ENCODE results near the gene RAC3. TPM values are rescaled to one million over a fixed set of nuclear protein-coding genes. Genes with fewer than 3 reads are reported as not detected.
A peak's percentile ranks its signal among the peaks of the same experiment; 100 is the strongest.
"Not testable (repeated sequence)": the region's sequence is repeated elsewhere in the genome, so short reads cannot be mapped to it uniquely, and the experiment has no call there.

RAC3 gene
- total RNA-seq, 4 donors from 2014 or later = 1.8 to 2.5 (median 2.2) TPM

GRCh38 chr17:82036634-82037091 is 5.2 kb downstream of the RAC3 start:
- Histone ChIP-seq H3K36me3 (peaks cover 0 to 11% (median 3%) of the 10 kb centered on the region in 4 donors), H3K27ac (replicated peaks in 1 of 4) (peak overlapping the region; percentile 92 to 98 (median 96)), H3K4me1 (peaks cover 22 to 33% (median 30%) of the 10 kb centered on the region in 4 donors), H3K9me3 (no peaks in the 10 kb centered on the region), H3K4me3 (peak overlapping the region; percentile 65 to 83 (median 66)), H3K27me3 (peaks cover 0 to 13% (median 6%) of the 10 kb centered on the region in 4 donors)
- no peak for DNase-seq (ENCODE audit: extremely low spot score)
- 51% methylated on average over 12 of the region's 23 CpGs for WGBS
- intact Hi-C loops (cut with DNase I) = no loop called here
- TF ChIP-seq, protein P1, sequence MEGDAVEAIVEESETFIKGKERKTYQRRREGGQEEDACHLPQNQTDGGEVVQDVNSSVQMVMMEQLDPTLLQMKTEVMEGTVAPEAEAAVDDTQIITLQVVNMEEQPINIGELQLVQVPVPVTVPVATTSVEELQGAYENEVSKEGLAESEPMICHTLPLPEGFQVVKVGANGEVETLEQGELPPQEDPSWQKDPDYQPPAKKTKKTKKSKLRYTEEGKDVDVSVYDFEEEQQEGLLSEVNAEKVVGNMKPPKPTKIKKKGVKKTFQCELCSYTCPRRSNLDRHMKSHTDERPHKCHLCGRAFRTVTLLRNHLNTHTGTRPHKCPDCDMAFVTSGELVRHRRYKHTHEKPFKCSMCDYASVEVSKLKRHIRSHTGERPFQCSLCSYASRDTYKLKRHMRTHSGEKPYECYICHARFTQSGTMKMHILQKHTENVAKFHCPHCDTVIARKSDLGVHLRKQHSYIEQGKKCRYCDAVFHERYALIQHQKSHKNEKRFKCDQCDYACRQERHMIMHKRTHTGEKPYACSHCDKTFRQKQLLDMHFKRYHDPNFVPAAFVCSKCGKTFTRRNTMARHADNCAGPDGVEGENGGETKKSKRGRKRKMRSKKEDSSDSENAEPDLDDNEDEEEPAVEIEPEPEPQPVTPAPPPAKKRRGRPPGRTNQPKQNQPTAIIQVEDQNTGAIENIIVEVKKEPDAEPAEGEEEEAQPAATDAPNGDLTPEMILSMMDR (IDR thresholded peaks at IDR 0.05) = no peak
- TF ChIP-seq POLR2AphosphoS5 (IDR thresholded peaks at IDR 0.05) (no peak), EP300 (IDR thresholded peaks at IDR 0.05) (no peak), POLR2A (IDR thresholded peaks at IDR 0.05; ENCODE audit: low read depth) (no peak)

- H3K4me1 ChIP-seq = peaks cover 18 to 27% (median 24%) of the 10 kb centered on the region in 4 donors
- intact Hi-C loops (cut with DNase I) = no loop called here
Measured at GRCh38 chr17:82037092-82037888, 5.8 kb downstream of the RAC3 start, which contains the start of gene DCXR. Gene DCXR (minus strand): TSS chr17:82037697. CDS start chr17:82037682, 15 bp downstream.

GRCh38 chr17:82037889-82038195 is 6.4 kb downstream of the RAC3 start:
- Histone ChIP-seq H3K4me3 (peak overlapping the region; percentile 65 to 83 (median 66)), H3K9me3 (no peaks in the 10 kb centered on the region), H3K4me1 (peaks cover 18 to 25% (median 22%) of the 10 kb centered on the region in 4 donors), H3K36me3 (peaks cover 0 to 11% (median 3%) of the 10 kb centered on the region in 4 donors), H3K27me3 (peaks cover 0 to 2% (median 0%) of the 10 kb centered on the region in 4 donors), H3K27ac (replicated peaks in 1 of 4) (peak overlapping the region; percentile 92 to 98 (median 96))
- WGBS = 9% methylated on average over 10 of the region's 10 CpGs
- DNase-seq (ENCODE audit: extremely low spot score) = no peak
- TF ChIP-seq, protein P1 (IDR thresholded peaks at IDR 0.05) = no peak
- TF ChIP-seq POLR2A (IDR thresholded peaks at IDR 0.05; ENCODE audit: low read depth) (no peak), POLR2AphosphoS5 (IDR thresholded peaks at IDR 0.05) (no peak), EP300 (IDR thresholded peaks at IDR 0.05) (no peak)
- intact Hi-C loops (cut with DNase I) = no loop called here

More at GRCh38 chr17:82037092-82037888, 5.8 kb downstream of the RAC3 start, which contains the start of gene DCXR:
- Histone ChIP-seq H3K27me3 (peaks cover 0 to 8% (median 2%) of the 10 kb centered on the region in 4 donors), H3K36me3 (peaks cover 0 to 11% (median 3%) of the 10 kb centered on the region in 4 donors), H3K4me3 (peak within 1 kb of the TSS; percentile 65 to 83 (median 66)), H3K9me3 (no peaks in the 10 kb centered on the region), H3K27ac (replicated peaks in 1 of 4) (peak within 1 kb of the TSS; percentile 92 to 98 (median 96))
- no peak for TF ChIP-seq EP300 (IDR thresholded peaks at IDR 0.05)
- peak; percentile 94 to 98 for TF ChIP-seq POLR2AphosphoS5 (IDR thresholded peaks at IDR 0.05)
- TF ChIP-seq, protein P1 (IDR thresholded peaks at IDR 0.05) = peak; percentile 60 to 84 (median 64)
- peak; percentile 82 for TF ChIP-seq POLR2A (IDR thresholded peaks at IDR 0.05; ENCODE audit: low read depth)
- DNase-seq (ENCODE audit: extremely low spot score) = peak; percentile 99
- 0% methylated on average over 15 of the region's 92 CpGs for WGBS

GRCh38 chr17:82038796-82039409 is 7.4 kb downstream of the RAC3 start:
- intact Hi-C loops (cut with DNase I); DNase-seq (ENCODE audit: extremely low spot score); H3K4me3 ChIP-seq; H3K27ac ChIP-seq (replicated peaks in 1 of 4); H3K9me3 ChIP-seq; H3K27me3 ChIP-seq: not testable (repeated sequence)
- Histone ChIP-seq H3K4me1 (peaks cover 18 to 25% (median 22%) of the 10 kb centered on the region in 4 donors), H3K36me3 (peaks cover 0 to 11% (median 3%) of the 10 kb centered on the region in 4 donors)
- WGBS = 86% methylated on average over 16 of the region's 16 CpGs

All from esophagus muscularis mucosa (tissue), 4 donors.